Mononuclear cell (primary cell): ENCODE measurements around the gene CASP7. TPM values are rescaled to one million over a fixed set of nuclear protein-coding genes. Genes with fewer than 3 reads are reported as not detected.

ENCODE experiments used
- H3K27me3 ChIP-seq: 2 replicates; pipeline ENCODE4 v1.6.0; 2011; ENCODE audit warnings: low read length, control low read depth; ENCODE audit not compliant: insufficient read depth
- H3K4me1 ChIP-seq: 2 replicates; pipeline ENCODE4 v1.5.1; 2011; ENCODE audit warnings: mild to moderate bottlenecking, low read length, control low read depth; ENCODE audit not compliant: insufficient read depth
- H3K4me3 ChIP-seq: 2 replicates; pipeline ENCODE4 v1.5.1; 2011; ENCODE audit warnings: mild to moderate bottlenecking, low read length, moderate library complexity
- H3K9me3 ChIP-seq: 2 replicates; pipeline ENCODE4 v1.5.1; 2011; ENCODE audit warnings: low read depth, mild to moderate bottlenecking, control low read depth, low read length
- total RNA-seq: library from RNA; depleted of rRNA; stranded (reverse); fragments of >200 nt; gene quantifications from one replicate; pipeline ENCODE4 v1.2.3, GENCODE V29; 2012

Gene CASP7
- total RNA-seq, 1 donor: 21.3 TPM

GRCh38 chr10:113689574-113689973 lies 9.9 kb downstream of the CASP7 start:
- Histone ChIP-seq H3K4me3 (no peak overlapping the region), H3K4me1 (no peaks in the 10 kb centered on the region), H3K27me3 (no peaks in the 10 kb centered on the region), H3K9me3 (peaks cover 37% of the 10 kb centered on the region)

GRCh38 chr10:113690749-113691148 lies 11.0 kb downstream of the CASP7 start:
- H3K9me3 ChIP-seq: peaks cover 37% of the 10 kb centered on the region
- H3K4me1 ChIP-seq: no peaks in the 10 kb centered on the region
- no peaks in the 10 kb centered on the region for H3K27me3 ChIP-seq
- no peak overlapping the region for H3K4me3 ChIP-seq

GRCh38 chr10:113691381-113691780 lies 11.7 kb downstream of the CASP7 start:
- peaks cover 31% of the 10 kb centered on the region for H3K9me3 ChIP-seq
- H3K27me3 ChIP-seq: no peaks in the 10 kb centered on the region
- no peak overlapping the region for H3K4me3 ChIP-seq
- no peaks in the 10 kb centered on the region for H3K4me1 ChIP-seq

- Histone ChIP-seq H3K9me3 (peaks cover 22% of the 10 kb centered on the region), H3K4me3 (no peak overlapping the region), H3K27me3 (no peaks in the 10 kb centered on the region), H3K4me1 (no peaks in the 10 kb centered on the region)
Observed at GRCh38 chr10:113692271-113692670, 12.6 kb downstream of the CASP7 start.

GRCh38 chr10:113693348-113693747 lies 13.6 kb downstream of the CASP7 start:
- no peaks in the 10 kb centered on the region for H3K4me1 ChIP-seq

GRCh38 chr10:113695691-113696090 lies 16.0 kb downstream of the CASP7 start:
- H3K4me1 ChIP-seq: no peaks in the 10 kb centered on the region
- H3K27me3 ChIP-seq: no peaks in the 10 kb centered on the region
- H3K9me3 ChIP-seq: peaks cover 13% of the 10 kb centered on the region
- H3K4me3 ChIP-seq: no peak overlapping the region

More at GRCh38 chr10:113693348-113693747, 13.6 kb downstream of the CASP7 start:
- no peaks in the 10 kb centered on the region for H3K27me3 ChIP-seq
- peaks cover 19% of the 10 kb centered on the region for H3K9me3 ChIP-seq
- H3K4me3 ChIP-seq: no peak overlapping the region

- H3K27me3 ChIP-seq: no peaks in the 10 kb centered on the region
- no peaks in the 10 kb centered on the region for H3K4me1 ChIP-seq
Observed at GRCh38 chr10:113697595-113697994, 17.9 kb downstream of the CASP7 start.

GRCh38 chr10:113704637-113705343 lies 25.1 kb downstream of the CASP7 start:
- Histone ChIP-seq H3K9me3 (no peaks in the 10 kb centered on the region), H3K4me1 (peaks cover 3% of the 10 kb centered on the region), H3K27me3 (no peaks in the 10 kb centered on the region), H3K4me3 (no peak overlapping the region)

More at GRCh38 chr10:113697595-113697994, 17.9 kb downstream of the CASP7 start:
- Histone ChIP-seq H3K9me3 (peaks cover 10% of the 10 kb centered on the region), H3K4me3 (no peak overlapping the region)

GRCh38 chr10:113705344-113705652 lies 25.6 kb downstream of the CASP7 start:
- Histone ChIP-seq H3K4me1 (peaks cover 3% of the 10 kb centered on the region), H3K27me3 (no peaks in the 10 kb centered on the region), H3K9me3 (no peaks in the 10 kb centered on the region), H3K4me3 (no peak overlapping the region)

GRCh38 chr10:113706623-113707022 lies 26.9 kb downstream of the CASP7 start:
- no peaks in the 10 kb centered on the region for H3K27me3 ChIP-seq
- H3K4me1 ChIP-seq: peaks cover 3% of the 10 kb centered on the region
- H3K9me3 ChIP-seq: no peaks in the 10 kb centered on the region
- no peak overlapping the region for H3K4me3 ChIP-seq

- Histone ChIP-seq H3K27me3 (no peaks in the 10 kb centered on the region), H3K4me3 (no peak overlapping the region), H3K4me1 (peaks cover 3% of the 10 kb centered on the region), H3K9me3 (no peaks in the 10 kb centered on the region)
Observed at GRCh38 chr10:113708640-113709039, 28.9 kb downstream of the CASP7 start.

GRCh38 chr10:113709221-113709838 lies 29.6 kb downstream of the CASP7 start:
- Histone ChIP-seq H3K4me3 (no peak overlapping the region), H3K4me1 (peaks cover 3% of the 10 kb centered on the region), H3K9me3 (no peaks in the 10 kb centered on the region), H3K27me3 (no peaks in the 10 kb centered on the region)

GRCh38 chr10:113711142-113711541 lies 31.4 kb downstream of the CASP7 start:
- H3K4me3 ChIP-seq: no peak overlapping the region
- peaks cover 3% of the 10 kb centered on the region for H3K4me1 ChIP-seq
- H3K27me3 ChIP-seq: no peaks in the 10 kb centered on the region
- H3K9me3 ChIP-seq: no peaks in the 10 kb centered on the region

- peaks cover under 1% of the 10 kb centered on the region for H3K4me1 ChIP-seq
- no peaks in the 10 kb centered on the region for H3K27me3 ChIP-seq
- no peak overlapping the region for H3K4me3 ChIP-seq
- H3K9me3 ChIP-seq: no peaks in the 10 kb centered on the region
Observed at GRCh38 chr10:113712024-113712423, 32.3 kb downstream of the CASP7 start.

- Histone ChIP-seq H3K9me3 (no peaks in the 10 kb centered on the region), H3K27me3 (no peaks in the 10 kb centered on the region), H3K4me3 (no peak overlapping the region), H3K4me1 (no peaks in the 10 kb centered on the region)
Observed at GRCh38 chr10:113712755-113713639, 33.3 kb downstream of the CASP7 start.
